ENCODE results near the gene E2F8. TPM values are rescaled to one million over a fixed set of nuclear protein-coding genes. Genes with fewer than 3 reads are reported as not detected.
"Not testable (repeated sequence)": the region's sequence is repeated elsewhere in the genome, so short reads cannot be mapped to it uniquely, and the experiment has no call there.

E2F8 gene
- total RNA-seq, 1 donor from 2014 or later: 0.95 TPM

- no peaks in the 10 kb centered on the region for H3K27me3 ChIP-seq (ENCODE audit: low read depth)
- DNase-seq (no peak), ATAC-seq (no peak)
- H3K4me3 ChIP-seq: no peak overlapping the region
- TF ChIP-seq, protein P1, sequence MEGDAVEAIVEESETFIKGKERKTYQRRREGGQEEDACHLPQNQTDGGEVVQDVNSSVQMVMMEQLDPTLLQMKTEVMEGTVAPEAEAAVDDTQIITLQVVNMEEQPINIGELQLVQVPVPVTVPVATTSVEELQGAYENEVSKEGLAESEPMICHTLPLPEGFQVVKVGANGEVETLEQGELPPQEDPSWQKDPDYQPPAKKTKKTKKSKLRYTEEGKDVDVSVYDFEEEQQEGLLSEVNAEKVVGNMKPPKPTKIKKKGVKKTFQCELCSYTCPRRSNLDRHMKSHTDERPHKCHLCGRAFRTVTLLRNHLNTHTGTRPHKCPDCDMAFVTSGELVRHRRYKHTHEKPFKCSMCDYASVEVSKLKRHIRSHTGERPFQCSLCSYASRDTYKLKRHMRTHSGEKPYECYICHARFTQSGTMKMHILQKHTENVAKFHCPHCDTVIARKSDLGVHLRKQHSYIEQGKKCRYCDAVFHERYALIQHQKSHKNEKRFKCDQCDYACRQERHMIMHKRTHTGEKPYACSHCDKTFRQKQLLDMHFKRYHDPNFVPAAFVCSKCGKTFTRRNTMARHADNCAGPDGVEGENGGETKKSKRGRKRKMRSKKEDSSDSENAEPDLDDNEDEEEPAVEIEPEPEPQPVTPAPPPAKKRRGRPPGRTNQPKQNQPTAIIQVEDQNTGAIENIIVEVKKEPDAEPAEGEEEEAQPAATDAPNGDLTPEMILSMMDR (IDR thresholded peaks at IDR 0.05): no peak
- H3K36me3 ChIP-seq: no peaks in the 10 kb centered on the region
- no peak overlapping the region for H3K27ac ChIP-seq
- H3K4me1 ChIP-seq: peaks cover 3% of the 10 kb centered on the region
- no peaks in the 10 kb centered on the region for H3K9me3 ChIP-seq
- intact Hi-C loops (cut with DNase I): no loop called here
Measured at GRCh38 chr11:19258641-19259230, 18.0 kb upstream of the E2F8 start.

DNA sequence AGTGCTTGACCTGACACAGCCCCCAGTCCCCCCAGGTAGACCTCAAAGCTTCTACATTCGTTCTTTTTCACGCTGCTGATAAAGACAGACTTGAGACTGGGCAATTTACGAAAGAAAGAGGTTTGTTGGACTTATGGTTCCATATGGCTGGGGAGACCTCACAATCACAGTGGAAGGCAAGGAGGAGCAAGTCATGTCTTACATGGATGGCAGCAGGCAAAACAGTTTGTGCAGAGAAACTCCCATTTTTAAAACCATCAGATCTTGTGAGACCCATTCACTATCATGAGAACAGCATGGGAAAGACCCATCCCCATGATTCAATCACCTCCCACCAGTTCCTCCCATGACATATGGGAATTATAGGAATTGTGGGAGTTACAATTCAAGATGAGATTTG is 13.7 kb upstream of the E2F8 start:
- H3K27me3 ChIP-seq (ENCODE audit: low read depth); H3K4me3 ChIP-seq; intact Hi-C loops (cut with DNase I); H3K27ac ChIP-seq; H3K4me1 ChIP-seq; DNase-seq; ATAC-seq; H3K9me3 ChIP-seq; H3K36me3 ChIP-seq: not testable (repeated sequence)

- H3K27me3 ChIP-seq (ENCODE audit: low read depth): no peaks in the 10 kb centered on the region
- ATAC-seq (no peak), DNase-seq (no peak)
- no peak overlapping the region for H3K4me3 ChIP-seq
- H3K4me1 ChIP-seq: no peaks in the 10 kb centered on the region
- intact Hi-C loops (cut with DNase I): no loop called here
- H3K36me3 ChIP-seq: no peaks in the 10 kb centered on the region
- H3K27ac ChIP-seq: no peak overlapping the region
- TF ChIP-seq, protein P1 (IDR thresholded peaks at IDR 0.05): no peak
- H3K9me3 ChIP-seq: no peaks in the 10 kb centered on the region
Measured at GRCh38 chr11:19253817-19254216, 13.1 kb upstream of the E2F8 start.

DNA sequence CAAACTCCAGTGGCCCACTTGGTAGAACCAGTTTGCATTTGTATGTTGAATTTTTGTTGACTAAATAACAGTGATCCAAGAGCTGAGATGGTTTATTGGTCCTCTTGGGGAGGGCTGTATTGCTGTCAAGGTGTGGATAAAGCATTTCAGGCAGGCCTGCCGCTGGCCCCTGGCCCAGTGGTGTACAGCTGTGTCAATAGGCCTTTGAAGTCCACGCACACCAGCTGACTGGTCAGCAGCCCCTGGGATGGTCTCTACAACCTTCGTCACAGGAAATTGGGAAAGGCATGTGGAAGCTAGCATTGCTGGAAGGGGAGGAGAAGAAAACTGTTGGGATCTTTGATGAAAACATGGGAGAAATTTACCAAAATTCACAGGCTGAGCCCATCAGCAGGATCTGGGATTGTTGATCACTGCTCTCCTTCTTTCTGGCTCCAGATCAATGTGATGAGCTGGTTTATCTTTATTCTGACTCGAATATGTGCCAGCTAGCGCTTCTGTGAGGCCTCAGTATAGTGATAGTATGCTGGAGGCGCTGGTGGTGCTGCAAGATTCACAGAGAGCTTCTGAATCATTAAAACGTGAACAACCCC is 12.5 kb upstream of the E2F8 start:
- H3K9me3 ChIP-seq: no peaks in the 10 kb centered on the region
- H3K27me3 ChIP-seq (ENCODE audit: low read depth): no peaks in the 10 kb centered on the region
- no peak overlapping the region for H3K4me3 ChIP-seq
- intact Hi-C loops (cut with DNase I): no loop called here
- no peak for ATAC-seq
- no peak overlapping the region for H3K27ac ChIP-seq
- TF ChIP-seq, protein P1 (IDR thresholded peaks at IDR 0.05): no peak
- no peaks in the 10 kb centered on the region for H3K4me1 ChIP-seq
- no peak for DNase-seq
- H3K36me3 ChIP-seq: no peaks in the 10 kb centered on the region

GRCh38 chr11:19252394-19253152 is 11.8 kb upstream of the E2F8 start:
- no peaks in the 10 kb centered on the region for H3K27me3 ChIP-seq (ENCODE audit: low read depth)
- DNase-seq (no peak), ATAC-seq (no peak)
- intact Hi-C loops (cut with DNase I): no loop called here
- H3K36me3 ChIP-seq: no peaks in the 10 kb centered on the region
- TF ChIP-seq, protein P1 (IDR thresholded peaks at IDR 0.05): no peak
- no peak overlapping the region for H3K27ac ChIP-seq
- H3K9me3 ChIP-seq: no peaks in the 10 kb centered on the region
- no peak overlapping the region for H3K4me3 ChIP-seq
- no peaks in the 10 kb centered on the region for H3K4me1 ChIP-seq

- ATAC-seq: no peak
- H3K27ac ChIP-seq: no peak overlapping the region
- TF ChIP-seq, protein P1 (IDR thresholded peaks at IDR 0.05): no peak
- H3K27me3 ChIP-seq (ENCODE audit: low read depth): no peaks in the 10 kb centered on the region
- no peaks in the 10 kb centered on the region for H3K36me3 ChIP-seq
- intact Hi-C loops (cut with DNase I): no loop called here
- H3K4me3 ChIP-seq: no peak overlapping the region
- no peak for DNase-seq
- H3K9me3 ChIP-seq: no peaks in the 10 kb centered on the region
- no peaks in the 10 kb centered on the region for H3K4me1 ChIP-seq
Measured at GRCh38 chr11:19251577-19251976, 10.8 kb upstream of the E2F8 start.
